SK-MEL-5 (cell line): ENCODE results near the gene EMP2. TPM values are rescaled to one million over a fixed set of nuclear protein-coding genes. Genes with fewer than 3 reads are reported as not detected.
"Not testable (repeated sequence)": the region's sequence is repeated elsewhere in the genome, so short reads cannot be mapped to it uniquely, and the experiment has no call there.

Source experiments
- DNase-seq: peaks from one replicate; pipeline ENCODE4 v3.0.0-alpha.2; 2016; ENCODE audit warnings: low read depth, low spot score
- in situ Hi-C: cut with HindIII; loops from 2 replicates; pipeline ENCODE4 v1.10.0; 2016; ENCODE audit warnings: low sequenced_read_pairs, high pct_unique_total_duplicates, low pct_unique_long_range_greater_than_20kb
- total RNA-seq: library from RNA; depleted of rRNA; stranded (reverse); fragments of >200 nt; shearing (Covaris generic); gene quantifications from 2 replicates; pipeline ENCODE4 v1.2.3, GENCODE V29; 2014

EMP2 gene
- total RNA-seq, 1 experiment from 2014 or later = 61.6 TPM

GRCh38 chr16:10565167-10565566, 15.2 kb downstream of the EMP2 start:
- DNase-seq = peak; percentile 9
- in situ Hi-C loops = no loop called here

- in situ Hi-C loops = no loop called here
- DNase-seq = no peak
Measured at GRCh38 chr16:10564591-10564990, 15.8 kb downstream of the EMP2 start.

- in situ Hi-C loops = no loop called here
- no peak for DNase-seq
Measured at GRCh38 chr16:10562361-10562899, 18.0 kb downstream of the EMP2 start.

- DNase-seq = no peak
- in situ Hi-C loops = no loop called here
Measured at GRCh38 chr16:10561425-10561824, 19.0 kb downstream of the EMP2 start.

GRCh38 chr16:10561001-10561400, 19.4 kb downstream of the EMP2 start:
- in situ Hi-C loops = no loop called here

GRCh38 chr16:10559792-10560191, 20.6 kb downstream of the EMP2 start:
- not testable (repeated sequence) for DNase-seq

More at GRCh38 chr16:10561001-10561400, 19.4 kb downstream of the EMP2 start:
- DNase-seq = no peak

GRCh38 chr16:10558746-10559641, 21.4 kb downstream of the EMP2 start:
- in situ Hi-C loops = no loop called here
- DNase-seq = peak; percentile 85

More at GRCh38 chr16:10559792-10560191, 20.6 kb downstream of the EMP2 start:
- in situ Hi-C loops = not testable (repeated sequence)

GRCh38 chr16:10558305-10558704, 22.1 kb downstream of the EMP2 start:
- in situ Hi-C loops = no loop called here
- no peak for DNase-seq

- no peak for DNase-seq
- in situ Hi-C loops = no loop called here
Measured at GRCh38 chr16:10557750-10558149, 22.6 kb downstream of the EMP2 start.

GRCh38 chr16:10556236-10556635, 24.2 kb downstream of the EMP2 start:
- in situ Hi-C loops = no loop called here
- DNase-seq = no peak

GRCh38 chr16:10554569-10554968, 25.8 kb downstream of the EMP2 start:
- in situ Hi-C loops = no loop called here
- DNase-seq = no peak

- peak; percentile 89 for DNase-seq
- in situ Hi-C loops = no loop called here
Measured at GRCh38 chr16:10552998-10553491, 27.4 kb downstream of the EMP2 start.

- no peak for DNase-seq
- in situ Hi-C loops = no loop called here
Measured at GRCh38 chr16:10552281-10552680, 28.1 kb downstream of the EMP2 start.

- in situ Hi-C loops = no loop called here
- DNase-seq = peak; percentile 93
Measured at GRCh38 chr16:10551881-10552280, 28.5 kb downstream of the EMP2 start.

- DNase-seq = no peak
- in situ Hi-C loops = no loop called here
Measured at GRCh38 chr16:10548404-10548803, 32.0 kb downstream of the EMP2 start.

GRCh38 chr16:10547708-10548107, 32.7 kb downstream of the EMP2 start:
- DNase-seq = no peak
- in situ Hi-C loops = no loop called here

- DNase-seq = no peak
- in situ Hi-C loops = no loop called here
Measured at GRCh38 chr16:10543231-10543977, 37.0 kb downstream of the EMP2 start.

- in situ Hi-C loops = no loop called here
- no peak for DNase-seq
Measured at GRCh38 chr16:10541366-10541765, 39.0 kb downstream of the EMP2 start.
